BE2C (cell line): ENCODE data around the gene CDH4.

Experiments used
- DNase-seq: peaks from one replicate; pipeline ENCODE4 v3.0.0-alpha.2; 2020
- H3K27me3 ChIP-seq: fragments of 250-450 bp; sonication (Bioruptor Pico); 2 replicates; pipeline ENCODE4 v1.5.1; 2020; ENCODE audit warnings: mild to moderate bottlenecking
- H3K36me3 ChIP-seq: fragments of 250-450 bp; sonication (Bioruptor Pico); 2 replicates; pipeline ENCODE4 v1.5.1; 2020; ENCODE audit warnings: mild to moderate bottlenecking
- H3K4me1 ChIP-seq: fragments of 250-450 bp; sonication (Bioruptor Pico); 2 replicates; pipeline ENCODE4 v1.5.1; 2020
- H3K4me3 ChIP-seq: 2 replicates; pipeline ENCODE4 v1.5.1; 2011; ENCODE audit warnings: low read depth, low read length
- H3K9me3 ChIP-seq: fragments of 250-450 bp; sonication (Bioruptor Pico); 2 replicates; pipeline ENCODE4 v1.5.1; 2020
- CTCF ChIP-seq: IDR thresholded peaks from 2 replicates; pipeline ENCODE4 v1.5.1; 2012; ENCODE audit warnings: mild to moderate bottlenecking, low read depth, low read length

CDH4 gene

GRCh38 chr20:61233590-61233989 is 18.5 kb upstream of the CDH4 start:
- 0 out of 2 replicates have a peak, but pooled peaks cover 4% of the 10 kb centered on the region for H3K27me3 ChIP-seq
- no peaks in the 10 kb centered on the region for H3K4me1 ChIP-seq
- H3K4me3 ChIP-seq: no peak overlapping the region
- no peak for DNase-seq
- TF ChIP-seq CTCF: no peak
- H3K9me3 ChIP-seq: no peaks in the 10 kb centered on the region
- no peaks in the 10 kb centered on the region for H3K36me3 ChIP-seq

GRCh38 chr20:61234224-61234890 is 17.7 kb upstream of the CDH4 start:
- DNase-seq: no peak
- no peak for TF ChIP-seq CTCF
- 0 out of 2 replicates have a peak, but pooled peaks cover 4% of the 10 kb centered on the region for H3K27me3 ChIP-seq

GRCh38 chr20:61236713-61237112 is 15.3 kb upstream of the CDH4 start:
- no peak for TF ChIP-seq CTCF
- peaks cover 4% of the 10 kb centered on the region for H3K9me3 ChIP-seq
- no peak overlapping the region for H3K4me3 ChIP-seq
- H3K4me1 ChIP-seq: no peaks in the 10 kb centered on the region
- DNase-seq: no peak
- H3K36me3 ChIP-seq: no peaks in the 10 kb centered on the region
- 0 out of 2 replicates have a peak, but pooled peaks cover 4% of the 10 kb centered on the region for H3K27me3 ChIP-seq

More at GRCh38 chr20:61234224-61234890, 17.7 kb upstream of the CDH4 start:
- no peaks in the 10 kb centered on the region for H3K36me3 ChIP-seq
- H3K9me3 ChIP-seq: no peaks in the 10 kb centered on the region
- peak overlapping the region; percentile 42 for H3K4me3 ChIP-seq
- no peaks in the 10 kb centered on the region for H3K4me1 ChIP-seq

GRCh38 chr20:61238813-61239212 is 13.2 kb upstream of the CDH4 start:
- no peak for DNase-seq
- no peaks in the 10 kb centered on the region for H3K4me1 ChIP-seq
- H3K27me3 ChIP-seq: 0 out of 2 replicates have a peak, but pooled peaks cover 4% of the 10 kb centered on the region
- H3K9me3 ChIP-seq: peaks cover 4% of the 10 kb centered on the region
- H3K36me3 ChIP-seq: no peaks in the 10 kb centered on the region
- no peak overlapping the region for H3K4me3 ChIP-seq
- no peak for TF ChIP-seq CTCF

GRCh38 chr20:61240814-61241213 is 11.2 kb upstream of the CDH4 start:
- DNase-seq: no peak
- no peak for TF ChIP-seq CTCF
- Histone ChIP-seq H3K27me3 (0 out of 2 replicates have a peak, but pooled peaks cover 4% of the 10 kb centered on the region), H3K9me3 (peaks cover 4% of the 10 kb centered on the region), H3K36me3 (no peaks in the 10 kb centered on the region), H3K4me3 (no peak overlapping the region), H3K4me1 (no peaks in the 10 kb centered on the region)

- no peaks in the 10 kb centered on the region for H3K4me1 ChIP-seq
- H3K9me3 ChIP-seq: peaks cover 4% of the 10 kb centered on the region
- H3K27me3 ChIP-seq: peaks cover 3% of the 10 kb centered on the region
- no peak for TF ChIP-seq CTCF
- H3K36me3 ChIP-seq: no peaks in the 10 kb centered on the region
- no peak for DNase-seq
- no peak overlapping the region for H3K4me3 ChIP-seq
These were observed 7.8 kb upstream of the CDH4 start for GRCh38 chr20:61244213-61244612.
